Hematopoietic multipotent progenitor cell treated with erythropoietin and hydrocortisone succinate and interleukin-3 and kit ligand, for 6 days (in vitro differentiated cells): ENCODE results near the gene GXYLT1.
A peak's percentile ranks its signal among the peaks of the same experiment; 100 is the strongest.
"Not testable (repeated sequence)": the region's sequence is repeated elsewhere in the genome, so short reads cannot be mapped to it uniquely, and the experiment has no call there.

Source experiments
- DNase-seq: peaks from one replicate; pipeline ENCODE4 v3.0.0-alpha.2; 2015

Gene GXYLT1

GRCh38 chr12:42144408-42145196, at the start of gene GXYLT1:
Gene GXYLT1 (minus strand): TSS chr12:42144874. CDS start chr12:42144646, 228 bp downstream.
- DNase-seq, result peak; percentile 94

- DNase-seq, result peak; percentile 52
These were observed 48.0 kb upstream of the GXYLT1 start for GRCh38 chr12:42192686-42193085.

GRCh38 chr12:42192258-42192657, 47.6 kb upstream of the GXYLT1 start:
- no peak for DNase-seq

GRCh38 chr12:42190376-42190775, 45.7 kb upstream of the GXYLT1 start:
- no peak for DNase-seq

- DNase-seq, result not testable (repeated sequence)
These were observed 43.6 kb upstream of the GXYLT1 start for GRCh38 chr12:42188275-42188674.

GRCh38 chr12:42187799-42188198, 43.1 kb upstream of the GXYLT1 start:
- no peak for DNase-seq

GRCh38 chr12:42186793-42187192, 42.1 kb upstream of the GXYLT1 start:
- DNase-seq, result no peak

- no peak for DNase-seq
These were observed 37.7 kb upstream of the GXYLT1 start for GRCh38 chr12:42182394-42182793.

- DNase-seq, result peak; percentile 53
These were observed 36.4 kb upstream of the GXYLT1 start for GRCh38 chr12:42180990-42181596.

- no peak for DNase-seq
These were observed 33.4 kb upstream of the GXYLT1 start for GRCh38 chr12:42178101-42178500.

GRCh38 chr12:42174978-42175377, 30.3 kb upstream of the GXYLT1 start:
- no peak for DNase-seq

GRCh38 chr12:42173961-42174521, 29.4 kb upstream of the GXYLT1 start:
- DNase-seq, result no peak

GRCh38 chr12:42172441-42173210, 28.0 kb upstream of the GXYLT1 start:
- peak; percentile 37 for DNase-seq

- DNase-seq, result no peak
These were observed 23.0 kb upstream of the GXYLT1 start for GRCh38 chr12:42167711-42168110.

- DNase-seq, result no peak
These were observed 21.8 kb upstream of the GXYLT1 start for GRCh38 chr12:42166501-42166900.

GRCh38 chr12:42163913-42164312, 19.2 kb upstream of the GXYLT1 start:
- no peak for DNase-seq

- no peak for DNase-seq
These were observed 18.3 kb upstream of the GXYLT1 start for GRCh38 chr12:42162965-42163364.

GRCh38 chr12:42162193-42162592, 17.5 kb upstream of the GXYLT1 start:
- DNase-seq, result no peak

- no peak for DNase-seq
These were observed 16.9 kb upstream of the GXYLT1 start for GRCh38 chr12:42161529-42161928.

- DNase-seq, result no peak
These were observed 11.6 kb upstream of the GXYLT1 start for GRCh38 chr12:42156232-42156631.

GRCh38 chr12:42145552-42146215, 1.0 kb upstream of the GXYLT1 start:
- peak; percentile 36 for DNase-seq

GRCh38 chr12:42145197-42145549, 499 bp upstream of the GXYLT1 start:
- DNase-seq, result no peak

- no peak for DNase-seq
These were observed 591 bp downstream of the GXYLT1 start for GRCh38 chr12:42144158-42144407.
